Superior temporal gyrus (tissue), 1 donor: ENCODE data around the gene CCNL1.
"Not testable (repeated sequence)": the region's sequence is repeated elsewhere in the genome, so short reads cannot be mapped to it uniquely, and the experiment has no call there.

ENCODE experiments used
- DNase-seq: peaks from one replicate; pipeline ENCODE4 v3.0.0-alpha.2; 2016; ENCODE audit errors: extremely low spot score

The CCNL1 gene

GRCh38 chr3:157172746-157173145, 12.8 kb upstream of the CCNL1 start:
- no peak for DNase-seq

GRCh38 chr3:157170861-157171260, 10.9 kb upstream of the CCNL1 start:
- no peak for DNase-seq

DNA sequence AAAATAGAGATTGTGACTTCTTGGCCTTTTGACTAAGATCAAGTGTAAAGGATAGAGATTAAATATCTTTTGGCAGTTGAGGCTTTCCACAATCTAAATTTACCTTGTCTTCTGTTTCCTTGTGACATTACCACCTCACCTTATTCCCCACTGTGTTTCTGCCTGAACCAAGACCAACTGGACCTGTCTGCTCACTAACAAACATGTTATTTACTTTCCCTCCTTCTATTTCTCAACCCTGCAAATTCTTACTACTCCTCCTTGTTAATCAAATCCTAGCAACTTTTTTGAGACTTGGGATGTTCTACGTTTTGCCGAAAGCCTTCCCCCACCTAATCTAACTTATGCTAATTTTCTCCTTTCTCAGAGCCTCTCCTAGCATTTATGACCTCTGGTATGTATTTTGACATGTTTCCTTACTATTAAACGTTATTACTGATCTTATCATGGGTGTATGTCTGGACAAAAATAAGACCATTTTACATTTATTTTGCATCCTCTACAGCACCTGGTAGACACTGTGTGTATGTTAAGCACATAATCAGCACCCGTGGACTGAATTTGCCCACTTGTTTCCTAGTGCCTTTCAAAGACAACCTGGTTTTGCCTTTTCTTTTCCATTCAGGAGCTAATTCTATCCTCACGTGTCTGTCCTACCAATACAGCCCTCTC, 7.6 kb upstream of the CCNL1 start:
- no peak for DNase-seq

- no peak for DNase-seq
Measured at GRCh38 chr3:157166561-157166960, 6.6 kb upstream of the CCNL1 start.

DNA sequence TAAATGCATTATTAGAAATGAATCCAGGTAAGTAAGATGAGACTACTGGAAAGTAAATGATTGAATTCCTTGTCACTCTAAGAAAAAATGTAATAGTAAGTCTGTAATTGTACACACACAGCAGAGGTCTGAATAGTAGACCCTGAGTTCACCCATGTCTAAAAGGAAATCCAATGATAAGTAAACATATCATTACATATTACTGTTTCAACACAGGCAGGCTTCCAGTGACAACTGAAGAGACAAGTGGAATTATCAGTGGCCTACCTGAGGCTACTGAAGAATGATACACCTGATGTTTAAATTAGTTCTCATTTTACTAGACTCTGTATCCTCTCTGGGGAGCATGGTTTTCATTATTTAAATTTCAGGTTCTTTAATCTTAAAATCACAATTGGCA, 6.2 kb upstream of the CCNL1 start:
- DNase-seq, result no peak

DNA sequence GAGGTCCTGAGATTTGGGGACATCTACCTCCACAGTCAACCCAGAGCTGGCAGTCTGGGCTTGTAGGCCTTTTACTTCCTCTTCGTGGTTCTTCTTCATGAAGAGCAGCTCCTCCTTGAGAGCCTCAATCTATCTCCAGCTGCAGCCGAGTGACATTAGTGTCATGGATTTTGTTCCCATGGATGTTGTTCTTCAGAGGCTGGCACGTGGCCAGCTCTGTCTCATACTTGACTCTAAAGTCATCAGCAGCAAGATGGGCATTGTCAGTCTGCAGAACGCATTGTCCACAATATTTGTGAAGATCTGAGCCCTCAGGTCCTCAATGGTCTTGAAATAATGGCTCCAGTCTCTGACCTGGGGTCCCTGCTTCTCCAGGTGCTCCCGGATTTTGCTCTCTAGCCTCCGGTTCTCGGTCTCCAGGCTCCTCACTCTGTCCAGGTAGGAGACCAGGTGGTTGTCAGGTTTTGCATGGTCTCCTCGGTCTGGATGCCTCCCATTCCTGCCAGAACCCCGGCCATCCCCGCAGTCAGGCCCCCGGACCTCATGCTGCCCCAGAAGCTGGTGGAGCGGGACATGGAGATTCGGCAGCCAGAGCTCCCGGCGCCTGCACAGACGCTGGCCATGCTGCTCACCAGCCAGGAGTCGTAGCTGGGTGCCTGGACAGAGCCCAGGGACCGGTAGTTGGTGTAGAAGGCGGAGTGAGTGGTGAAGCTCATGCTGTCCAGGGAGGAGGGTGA, 3.4 kb upstream of the CCNL1 start:
- DNase-seq, result no peak

- DNase-seq, result not testable (repeated sequence)
Measured at GRCh38 chr3:157162620-157163019, 2.7 kb upstream of the CCNL1 start.

DNA sequence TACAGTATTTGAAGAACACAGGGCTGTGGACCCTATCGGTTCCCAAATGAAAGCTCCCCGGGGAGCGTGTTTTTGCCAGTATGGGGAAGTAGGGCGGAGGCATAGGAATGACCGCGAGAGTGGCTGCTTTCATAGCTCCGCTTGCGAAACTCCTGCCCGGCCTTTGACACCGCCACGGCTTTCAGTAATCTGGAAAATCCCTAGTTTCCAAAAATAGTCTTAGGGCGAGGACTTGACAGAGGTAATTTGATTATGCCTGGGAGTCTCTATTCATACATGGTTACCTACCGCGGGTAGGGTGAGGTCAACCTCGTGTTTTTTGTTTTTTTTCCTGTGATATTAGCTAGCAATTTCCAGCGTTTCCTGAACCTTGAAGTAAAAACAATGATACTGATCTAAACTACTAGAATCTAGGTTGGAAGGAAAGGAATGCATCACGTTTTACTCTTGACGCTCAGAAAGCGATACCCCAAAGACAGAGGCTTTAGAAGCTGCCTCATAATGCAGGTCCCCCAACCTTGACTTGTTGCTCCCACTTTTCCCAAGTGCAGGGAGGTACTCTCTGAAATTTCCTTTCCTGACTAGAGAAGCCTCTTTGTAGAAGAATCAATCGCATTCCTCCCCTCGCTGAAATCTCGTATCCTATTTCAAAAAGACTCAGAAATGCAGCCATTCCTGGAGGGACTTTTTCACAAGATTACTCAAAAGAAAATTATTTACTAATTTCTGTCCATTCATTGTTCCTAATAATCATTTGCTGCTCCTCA, 894 bp upstream of the CCNL1 start:
- no peak for DNase-seq

DNA sequence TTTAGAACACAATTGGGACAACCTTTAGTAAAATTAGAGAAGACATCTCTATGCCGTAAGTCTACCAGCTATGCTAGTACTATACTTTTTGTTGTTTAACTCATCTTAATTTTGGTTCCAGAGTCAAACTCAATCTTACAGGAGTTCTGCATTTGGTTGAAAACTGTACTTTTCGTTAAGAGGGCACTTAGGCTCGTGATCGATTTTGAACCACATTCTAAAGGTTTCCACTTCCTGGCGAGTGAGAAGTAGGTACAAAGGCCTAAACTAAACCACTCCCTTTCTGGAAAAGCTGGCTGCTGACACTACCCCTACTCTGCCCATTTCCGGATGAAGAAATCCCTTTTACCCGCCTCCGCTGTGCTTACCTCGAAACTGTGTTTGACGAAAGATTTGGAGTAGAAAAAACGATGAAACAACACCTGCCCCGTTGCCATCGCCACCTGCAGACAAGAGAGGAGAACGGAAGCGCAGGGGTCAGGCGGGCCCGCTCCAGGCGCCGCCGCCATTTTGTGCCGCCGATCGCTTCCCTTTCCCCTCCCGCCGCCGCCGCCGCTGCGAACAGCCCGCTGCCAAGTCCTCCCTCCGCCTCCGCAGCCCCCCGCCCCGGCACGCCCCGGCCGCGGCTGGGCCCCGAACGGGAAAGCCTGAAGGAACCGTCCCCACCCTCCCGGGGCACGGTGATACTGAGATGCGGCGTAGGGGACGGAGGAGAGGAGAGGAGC, 748 bp downstream of the CCNL1 start:
- DNase-seq, result no peak

- no peak for DNase-seq
Measured at GRCh38 chr3:157157836-157158235, 2.1 kb downstream of the CCNL1 start.

DNA sequence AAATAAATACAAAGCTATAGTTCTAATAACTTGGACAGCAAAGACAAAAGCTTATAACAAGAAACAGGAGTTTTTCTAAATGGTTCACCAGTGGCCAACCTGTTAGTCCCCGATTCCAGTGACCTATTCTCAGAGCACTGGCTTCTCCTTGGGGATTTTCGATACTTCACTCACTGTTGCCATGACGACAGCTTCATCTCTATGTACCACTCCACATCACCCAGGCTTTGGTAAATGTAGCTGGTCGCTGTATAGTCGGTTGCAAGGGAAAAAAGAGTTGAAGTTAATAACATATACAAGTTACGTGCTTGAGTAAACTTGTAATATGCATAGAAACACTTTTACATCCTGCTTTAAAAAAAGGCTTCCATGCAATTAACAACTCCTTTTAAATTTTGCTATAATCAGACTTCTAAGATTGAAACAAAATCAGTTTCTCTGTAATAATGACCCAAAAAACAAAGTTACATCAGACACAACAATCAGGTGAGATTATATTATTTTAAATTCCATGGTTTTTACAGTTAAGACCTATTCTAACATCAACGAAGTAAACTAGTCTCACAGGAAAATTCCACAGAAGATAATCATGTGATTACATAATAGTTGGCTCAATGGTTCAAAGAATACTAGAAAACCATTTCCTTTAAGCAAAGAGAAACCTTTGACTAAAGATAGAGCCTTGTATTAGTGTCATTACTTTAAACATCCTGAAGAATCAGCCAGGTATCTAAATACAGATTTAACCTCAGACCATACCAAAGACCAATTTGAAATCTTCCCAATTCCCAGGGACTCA, 2.9 kb downstream of the CCNL1 start:
- no peak for DNase-seq

DNA sequence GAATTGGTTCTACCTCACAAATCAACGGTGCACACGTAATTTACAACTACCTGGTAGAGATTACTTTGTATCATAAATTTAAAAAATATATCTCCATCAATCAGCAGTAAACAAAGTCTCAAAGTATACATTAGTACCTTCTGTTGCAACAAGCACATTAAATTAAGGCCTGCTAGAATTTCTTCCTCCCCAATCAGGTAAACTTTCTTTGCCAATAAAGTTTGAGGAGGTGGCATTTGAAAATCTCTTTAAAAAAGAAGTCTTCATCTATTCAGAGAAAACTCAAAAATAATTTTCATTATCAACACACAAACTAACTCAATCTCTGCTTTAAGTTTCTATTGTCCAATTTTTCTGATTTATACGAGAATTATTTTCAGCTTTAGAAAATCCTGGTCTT, 4.4 kb downstream of the CCNL1 start:
- no peak for DNase-seq

DNA sequence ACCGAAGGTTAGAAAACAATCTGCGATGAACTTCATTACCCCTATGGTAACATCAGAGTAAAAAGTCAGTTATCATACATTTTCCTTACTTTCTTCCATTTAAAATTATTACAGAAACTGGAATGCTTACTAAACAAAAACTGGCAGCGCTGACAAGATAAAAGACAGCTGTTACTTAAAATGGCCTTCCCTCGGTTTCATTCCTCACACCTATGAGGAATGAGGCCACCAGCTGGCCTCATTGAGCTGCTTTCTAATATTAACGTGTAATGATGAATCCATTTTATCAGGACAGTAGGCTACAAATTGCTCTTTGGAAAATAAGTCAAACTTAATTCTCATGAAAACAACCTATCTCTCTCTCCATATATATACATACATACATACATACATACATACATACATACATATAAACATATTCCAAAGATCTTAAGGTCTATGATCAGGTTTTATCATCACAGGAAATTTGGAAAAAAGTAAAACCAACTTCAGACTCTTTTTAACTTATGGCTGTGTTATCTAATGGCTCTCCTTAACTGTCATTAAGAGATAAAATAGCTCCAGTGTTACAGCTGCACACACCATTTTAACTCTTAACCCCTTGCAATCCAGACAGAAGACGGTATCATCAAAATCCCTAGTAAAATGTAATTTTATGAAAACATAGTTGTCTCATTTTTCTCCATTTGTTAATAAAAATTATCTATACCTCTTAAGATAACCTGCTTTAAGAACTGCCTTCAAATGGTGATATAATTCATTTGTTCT, 5.2 kb downstream of the CCNL1 start:
- no peak for DNase-seq

- DNase-seq, result no peak
Measured at GRCh38 chr3:157152930-157153329, 7.0 kb downstream of the CCNL1 start.

- no peak for DNase-seq
Measured at GRCh38 chr3:157152438-157152837, 7.5 kb downstream of the CCNL1 start.

- no peak for DNase-seq
Measured at GRCh38 chr3:157151627-157152026, 8.3 kb downstream of the CCNL1 start.

- DNase-seq, result no peak
Measured at GRCh38 chr3:157151151-157151550, 8.8 kb downstream of the CCNL1 start.

DNA sequence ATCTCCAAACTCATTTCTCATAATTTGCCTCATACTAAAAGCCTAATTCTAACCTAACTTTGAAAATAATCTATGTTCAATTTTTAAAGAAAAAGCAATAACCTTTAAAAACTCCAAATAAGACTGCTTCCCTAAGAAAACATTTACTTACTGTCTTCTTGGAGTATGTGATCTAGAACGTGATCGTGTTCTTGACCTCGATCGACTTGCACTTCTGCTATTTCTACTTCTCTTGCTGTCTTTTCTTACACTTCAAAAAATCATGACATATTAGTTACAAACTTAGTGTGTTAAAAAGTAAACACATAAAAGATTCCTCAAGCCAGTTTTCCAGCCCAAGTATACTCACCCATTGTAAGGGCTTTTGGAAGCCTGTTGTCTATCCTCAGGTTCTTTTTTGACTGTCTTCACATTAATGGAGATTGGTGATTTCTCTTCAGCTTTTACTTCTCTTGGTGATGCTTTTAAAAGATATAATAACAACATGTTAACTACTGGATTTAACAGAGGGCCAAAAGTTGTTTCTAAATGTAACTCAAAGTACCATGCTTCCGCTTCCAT, 10.7 kb downstream of the CCNL1 start:
- no peak for DNase-seq

DNA sequence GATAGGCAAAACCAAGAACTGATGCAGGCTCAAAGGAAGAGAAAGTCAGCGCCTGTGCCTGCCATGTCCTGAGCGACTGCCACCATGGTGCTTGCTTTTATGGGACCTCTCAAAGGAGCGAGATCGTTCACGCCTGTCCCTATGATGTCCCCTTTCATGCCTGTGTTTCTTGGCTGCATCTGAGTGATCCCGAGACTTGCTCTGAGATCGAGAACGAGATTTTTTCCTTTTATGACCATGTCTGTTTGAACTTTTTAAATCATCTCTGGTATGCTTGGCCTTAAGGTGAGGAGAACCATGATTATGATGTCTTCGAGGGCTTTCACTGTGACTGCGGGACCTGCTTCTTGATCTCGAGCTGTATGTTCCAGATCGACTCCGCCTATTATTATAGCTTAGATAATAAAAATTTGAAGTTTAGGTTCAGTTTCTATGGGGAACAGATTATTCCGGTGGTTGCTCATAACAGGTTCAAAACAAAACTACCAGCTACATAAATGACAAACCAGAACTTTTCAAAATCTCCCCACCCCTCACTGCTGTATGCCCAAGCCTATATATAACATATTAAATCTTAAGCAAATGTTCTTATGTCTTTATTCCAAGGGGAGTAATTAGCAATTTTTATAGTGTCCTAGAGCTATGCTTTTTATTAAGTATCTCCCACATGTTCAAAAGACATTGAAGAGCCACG, 11.6 kb downstream of the CCNL1 start:
- DNase-seq, result no peak
